ENCODE measurements around the gene TTF2.

GRCh38 chr1:117146072-117146471, 85.9 kb downstream of the TTF2 start:
- TF ChIP-seq CTCF (IDR thresholded peaks at IDR 0.05; ENCODE audit: borderline replicate concordance, extremely low read depth, low read length, poor library complexity, severe bottlenecking) (no peak), EZH2 (IDR thresholded peaks at IDR 0.05; ENCODE audit: borderline replicate concordance, low read depth, low read length, severe bottlenecking) (no peak)

All from DND-41 (cell line).